ENCODE results near the gene CRYBA1.

- no peak for TF ChIP-seq POLR2AphosphoS5 (IDR thresholded peaks at IDR 0.05; ENCODE audit: borderline replicate concordance, low read depth, low read length)
- TF ChIP-seq EZH2 (IDR thresholded peaks at IDR 0.05): no peak
- no peak for TF ChIP-seq FOXP2 (optimal IDR thresholded peaks at IDR 0.05; ENCODE audit: control extremely low read depth, extremely low read length, insufficient read depth)
Observed at GRCh38 chr17:29247219-29247618, 560 bp downstream of the CRYBA1 start.
